H1 (cell line): ENCODE data around the gene IGSF1. TPM values are rescaled to one million over a fixed set of nuclear protein-coding genes. Genes with fewer than 3 reads are reported as not detected.

ENCODE experiments used
- BACH1 ChIP-seq: IDR thresholded peaks from 2 replicates; pipeline ENCODE4 v1.6.1; 2012; ENCODE audit warnings: low read length, improper control_type of control experiment
- TCF12 ChIP-seq: IDR thresholded peaks from 2 replicates; pipeline ENCODE4 v1.6.1; 2011; ENCODE audit warnings: low read depth, mild to moderate bottlenecking, low read length
- polyA plus RNA-seq, 7 experiments: library from polyadenylated mRNA; depleted of rRNA in 3 of 7; stranded (reverse) in 5 of 7; unstranded in 2 of 7; fragments of >200 nt in 5 of 7; fragments of 200-250 nt in 2 of 7; gene quantifications; 1 replicate in 5 of 7; 2 replicates in 1 of 7; 4 replicates in 1 of 7; pipeline versions ENCODE4 v1.2.1 to v1.2.3, GENCODE V29; 2011 to 2013; ENCODE audit warnings: missing spikeins in 2 of 7, mixed read lengths in 2 of 7
- total RNA-seq: library from RNA; stranded (reverse); fragmentation: NEBNext Ultra II Directional; extraction: Animal tissue kit (Norgen Biotek cat#: 25700); gene quantifications from 2 replicates; pipeline ENCODE4 v1.2.1, GENCODE V29; 2021

The IGSF1 gene
- total and polyA plus RNA-seq, 2 of the 8 experiments (the other 6 are each of a cell fraction or from before 2014, with no cell fraction given): 23.1 to 39.9 TPM

GRCh38 chrX:131277543-131278136 lies 11.5 kb downstream of the IGSF1 start (continued):
- no peak for TF ChIP-seq BACH1
- TF ChIP-seq TCF12: no peak
